NOMO-1 treated with dmso at 0.1 percent for 144 hours (cell line): Measurements from ENCODE around the gene ETFA.
A peak's percentile ranks its signal among the peaks of the same experiment; 100 is the strongest.

Source experiments
- DNase-seq: peaks from one replicate; lab custom pipeline; 2025; ENCODE audit not compliant: unreplicated experiment; lab: John Stamatoyannopoulos, UW

ETFA gene

DNA sequence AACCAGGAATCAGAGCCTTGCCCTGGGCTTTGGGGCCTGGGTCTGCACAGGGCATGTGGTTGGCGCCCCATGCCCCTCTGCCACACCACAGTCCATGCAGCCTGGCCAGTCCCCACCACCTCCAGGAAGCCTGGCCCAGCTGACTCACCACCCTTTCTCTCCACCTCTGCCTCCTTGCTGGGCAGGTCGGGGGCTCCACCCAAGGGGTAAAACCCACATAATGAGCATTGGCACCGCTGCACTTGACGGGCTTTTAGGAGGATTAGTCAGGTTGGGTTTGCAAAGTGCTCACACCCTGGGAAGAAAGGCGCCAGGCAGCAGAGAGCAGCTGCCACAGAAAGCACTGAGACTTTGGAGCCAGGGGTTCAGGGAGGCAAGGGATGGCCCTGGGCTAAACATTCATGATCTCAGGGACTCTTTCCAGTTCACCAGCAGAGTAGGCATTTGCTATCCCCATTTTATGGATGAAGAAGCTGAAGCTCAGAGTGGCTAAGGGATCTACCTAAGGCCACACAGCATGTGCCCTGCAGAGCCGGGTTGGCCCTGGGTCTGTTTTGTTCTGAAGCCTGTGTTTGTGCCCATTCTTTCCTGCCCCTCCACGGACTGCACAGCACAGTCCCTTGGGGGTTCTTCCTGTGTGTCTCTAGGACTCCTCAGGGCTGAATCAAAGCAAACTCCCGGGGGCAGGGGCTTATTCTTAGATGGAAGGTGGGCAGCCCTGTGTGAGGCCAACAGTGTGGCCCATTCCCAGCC is 113.4 kb downstream of the ETFA start:
- no peak for DNase-seq

DNA sequence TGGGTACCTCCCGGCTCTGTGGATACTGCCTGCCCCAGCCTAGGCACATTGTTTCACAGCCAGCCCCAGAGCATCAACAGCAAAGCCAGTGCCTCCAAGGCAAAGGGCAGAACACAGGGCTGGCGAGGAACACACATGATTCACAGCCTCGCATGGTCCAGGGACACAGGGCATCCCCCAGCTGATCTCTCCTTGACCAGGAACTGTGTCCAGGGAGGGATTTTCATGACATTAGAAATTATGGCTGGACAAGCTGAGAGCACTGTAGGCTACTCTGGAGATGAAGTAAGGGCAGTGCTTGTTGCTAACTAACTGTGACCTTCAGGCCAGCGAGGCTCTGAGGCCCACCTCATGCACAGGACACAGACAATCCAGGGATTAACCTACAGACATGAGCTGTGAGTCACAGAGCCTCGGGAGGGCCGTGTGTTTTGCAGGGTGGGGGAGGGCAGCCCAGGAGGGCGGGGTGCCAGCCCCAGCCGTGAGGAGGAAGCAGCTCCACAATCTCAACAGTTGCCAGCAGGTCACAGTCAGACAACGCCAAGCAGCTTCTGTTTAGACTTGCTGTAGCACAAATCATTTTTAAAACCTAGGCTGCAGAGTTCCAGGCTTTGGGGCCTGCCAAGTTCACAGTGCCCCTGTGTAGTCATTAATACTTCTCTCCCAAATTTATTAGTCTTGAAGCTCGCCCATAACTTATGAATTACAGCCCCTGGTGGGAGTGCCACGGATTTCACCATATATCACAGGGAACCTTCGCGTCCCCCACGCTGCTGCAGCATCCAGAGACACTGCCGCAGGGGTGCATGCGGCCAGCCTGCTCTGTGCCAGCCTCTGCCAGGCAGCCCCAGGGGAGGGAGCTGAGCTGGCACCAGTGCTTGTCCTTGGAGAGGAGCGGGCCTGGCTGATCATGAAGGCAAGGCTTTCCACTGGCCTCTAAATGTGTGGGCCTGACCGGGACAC is 114.7 kb downstream of the ETFA start:
- peak; percentile 76 for DNase-seq

DNA sequence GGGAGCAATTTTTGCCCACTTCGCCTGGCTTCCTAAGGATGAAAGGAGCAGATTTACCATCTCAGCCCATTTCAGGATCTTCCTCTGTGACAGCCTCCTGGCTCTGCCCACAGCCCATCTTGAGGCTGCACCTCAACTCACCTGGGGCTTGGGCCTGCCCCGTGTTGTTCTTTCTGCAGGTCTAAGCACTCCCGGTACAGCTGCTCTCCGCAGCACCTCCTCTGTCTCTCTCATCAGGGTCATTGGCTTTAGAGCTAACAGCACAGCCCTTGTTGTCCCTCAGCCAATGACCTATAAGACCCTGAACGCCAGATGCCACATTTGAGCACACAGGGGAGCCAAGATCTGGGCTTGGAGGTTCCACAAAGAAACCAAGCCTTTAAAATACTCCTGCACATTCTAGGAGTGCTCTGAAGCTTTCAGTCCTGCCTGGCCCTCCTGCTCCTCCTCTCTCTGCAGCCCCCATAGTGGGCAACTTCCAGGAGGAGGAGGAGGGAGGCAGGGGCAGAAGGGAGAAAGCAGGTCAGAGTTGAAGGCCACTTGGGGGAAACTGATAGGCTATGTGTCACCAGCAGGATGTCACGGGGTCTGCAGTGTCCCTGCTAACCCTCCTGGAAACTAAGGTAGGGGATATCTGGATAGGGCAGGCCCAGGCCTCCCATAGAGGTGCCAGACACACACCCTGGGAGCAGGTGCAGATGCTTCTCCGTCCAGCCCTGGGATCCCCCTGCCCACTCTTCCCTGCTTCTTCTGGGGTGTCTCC is 115.6 kb downstream of the ETFA start:
- no peak for DNase-seq

DNA sequence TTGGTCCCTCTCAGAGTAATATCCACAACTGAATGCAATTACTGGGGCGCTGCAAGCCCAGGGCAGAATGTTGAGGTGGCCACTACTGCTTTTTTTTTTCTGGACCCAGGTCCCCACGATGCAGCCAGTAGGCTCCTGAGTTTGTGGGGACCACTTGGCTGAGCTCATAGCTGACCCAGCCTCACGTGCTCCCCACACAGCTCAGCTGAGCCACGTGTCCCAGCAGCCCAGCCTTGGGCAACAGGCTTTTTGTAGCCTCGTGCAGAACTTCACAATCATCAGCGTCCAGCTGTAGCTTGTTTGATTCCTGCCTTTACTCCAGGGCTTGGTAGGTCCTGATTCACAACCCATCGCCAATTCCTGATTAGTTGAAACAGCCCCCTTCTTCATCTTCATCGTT is 117.3 kb downstream of the ETFA start:
- no peak for DNase-seq

DNA sequence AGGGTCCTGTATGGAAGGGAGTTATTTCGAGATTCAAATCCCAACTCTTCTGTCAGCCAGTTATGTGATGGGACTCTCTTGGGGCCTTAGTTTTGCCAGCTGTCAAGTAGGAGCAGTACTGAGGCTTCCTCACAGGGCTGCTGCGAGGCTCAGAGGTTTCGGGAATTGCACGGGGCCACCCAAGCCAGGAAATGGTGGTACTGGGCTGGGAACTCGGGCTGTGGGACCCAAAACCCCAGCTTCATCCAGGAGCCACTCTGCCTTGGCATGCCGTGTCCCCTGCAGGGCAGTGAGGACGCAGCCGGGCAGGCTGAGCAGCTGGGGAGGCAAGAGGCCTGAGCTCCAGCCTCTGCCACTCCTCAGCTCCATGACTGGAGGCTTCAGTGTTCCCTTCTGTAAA is 118.6 kb downstream of the ETFA start:
- no peak for DNase-seq

DNA sequence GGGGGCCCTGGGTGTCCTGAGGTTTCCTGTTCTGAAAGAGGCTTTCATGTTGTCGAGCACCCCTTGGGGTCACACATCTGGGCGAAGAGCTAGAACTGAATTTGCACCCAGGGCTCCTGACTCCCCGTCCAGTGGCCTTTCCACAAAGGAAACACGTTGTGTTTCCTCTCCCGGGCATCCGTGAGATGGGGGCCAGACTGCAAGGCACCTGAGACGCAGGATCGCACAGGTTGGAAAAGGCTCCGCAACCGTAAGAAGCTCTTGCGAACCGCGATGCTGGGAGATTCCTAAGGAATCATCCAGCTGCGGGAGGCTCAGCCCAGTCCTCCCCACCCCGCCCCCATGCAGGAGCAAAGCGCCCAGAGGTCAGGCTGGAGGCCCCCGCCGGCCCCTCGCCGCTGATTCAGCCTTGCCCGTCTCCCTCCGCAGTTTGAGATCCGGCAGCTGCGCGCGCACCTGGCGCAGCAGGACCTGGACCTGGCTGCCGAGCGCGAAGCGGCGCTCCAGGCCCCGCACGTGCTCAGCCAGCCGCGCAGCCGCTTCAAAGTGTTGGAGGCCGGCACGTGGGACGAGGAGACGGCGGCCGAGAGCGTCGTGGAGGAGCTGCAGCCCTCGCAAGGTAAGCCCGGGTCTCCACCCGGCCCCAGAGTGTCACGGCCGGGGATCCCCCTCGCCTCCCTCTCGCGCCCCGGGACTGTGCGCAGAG is 119.6 kb downstream of the ETFA start:
- no peak for DNase-seq

DNA sequence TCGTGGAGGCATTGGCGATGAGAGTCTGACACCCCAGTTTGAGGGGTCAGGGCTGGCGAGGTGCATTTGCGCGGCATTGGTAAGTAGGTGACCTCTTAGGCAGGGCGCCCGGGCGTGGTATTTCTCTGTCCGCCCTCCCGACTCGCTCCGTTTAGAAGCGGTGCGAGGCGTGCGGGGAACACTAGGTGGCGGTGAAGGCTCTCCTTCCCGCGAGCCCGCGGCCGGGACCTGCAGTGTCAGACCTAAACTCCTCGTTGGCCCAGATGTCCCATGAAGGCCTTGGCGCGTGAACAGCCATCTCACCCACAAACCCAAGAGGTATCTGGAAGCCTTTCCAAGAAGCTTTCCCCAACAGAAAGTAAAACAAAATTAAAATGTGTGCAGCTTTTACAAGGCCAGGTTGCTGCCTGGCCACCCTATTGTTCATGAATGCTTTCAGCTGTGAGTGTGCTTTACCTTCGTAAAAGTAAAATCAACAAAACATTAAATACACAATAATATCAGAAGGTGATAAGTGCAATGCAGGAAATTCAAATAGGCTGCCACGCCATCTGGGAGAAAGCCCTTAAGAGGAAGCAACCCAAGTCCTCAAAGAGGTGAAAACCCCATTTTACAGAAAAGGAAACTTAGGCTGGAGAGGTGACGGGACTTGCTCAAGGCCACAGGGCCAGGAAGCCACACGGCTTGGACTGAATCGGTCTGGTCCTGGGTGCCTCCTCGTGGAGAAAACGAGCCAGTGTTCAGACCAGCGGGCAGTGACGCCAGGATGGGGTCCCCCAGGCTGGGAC is 120.3 kb downstream of the ETFA start:
- peak; percentile 42 for DNase-seq

DNA sequence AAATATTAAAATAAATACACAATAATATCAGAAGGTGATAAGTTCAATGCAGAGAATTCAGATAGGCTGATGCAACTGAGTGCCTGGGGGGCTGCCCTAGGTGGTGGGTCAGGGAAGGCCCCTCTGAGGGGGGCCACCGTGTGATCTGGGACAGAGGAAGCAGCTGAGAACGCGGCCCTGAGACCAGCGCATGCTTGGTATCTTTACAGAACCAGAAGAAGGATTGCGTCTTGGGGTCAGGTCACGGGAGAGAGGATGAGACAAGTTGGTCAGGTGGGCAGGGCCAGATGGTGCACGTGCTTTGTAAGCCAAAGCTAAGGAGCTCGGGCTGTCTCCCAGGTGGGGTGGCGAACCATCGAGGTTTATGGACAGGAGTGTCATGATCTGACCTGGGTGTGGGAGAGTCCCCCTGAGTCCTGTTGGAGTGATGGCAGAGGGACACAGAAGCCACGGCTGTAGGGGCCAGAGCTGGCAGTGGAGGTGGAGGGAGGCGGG is 121.2 kb downstream of the ETFA start:
- no peak for DNase-seq

DNA sequence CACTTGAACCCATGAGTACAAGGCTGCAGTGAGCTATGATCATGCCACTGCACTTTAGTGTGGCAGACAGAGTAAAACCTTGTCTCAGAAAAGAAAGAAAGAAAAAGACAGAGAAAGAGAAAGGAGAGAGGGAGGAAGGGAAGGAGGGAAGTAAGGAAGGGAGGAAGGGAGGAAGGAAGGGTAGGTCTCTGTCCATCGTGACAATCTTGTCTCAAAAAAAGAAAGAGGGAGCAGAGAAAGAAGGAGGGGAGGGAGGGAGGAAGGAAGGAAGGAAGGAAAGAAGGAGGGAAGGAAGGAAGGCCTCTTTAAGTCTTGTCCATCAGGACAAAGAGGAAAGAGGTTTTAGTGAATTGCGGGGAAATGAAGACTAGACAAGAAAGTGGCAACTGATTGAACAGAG is 122.2 kb downstream of the ETFA start:
- DNase-seq = no peak

DNA sequence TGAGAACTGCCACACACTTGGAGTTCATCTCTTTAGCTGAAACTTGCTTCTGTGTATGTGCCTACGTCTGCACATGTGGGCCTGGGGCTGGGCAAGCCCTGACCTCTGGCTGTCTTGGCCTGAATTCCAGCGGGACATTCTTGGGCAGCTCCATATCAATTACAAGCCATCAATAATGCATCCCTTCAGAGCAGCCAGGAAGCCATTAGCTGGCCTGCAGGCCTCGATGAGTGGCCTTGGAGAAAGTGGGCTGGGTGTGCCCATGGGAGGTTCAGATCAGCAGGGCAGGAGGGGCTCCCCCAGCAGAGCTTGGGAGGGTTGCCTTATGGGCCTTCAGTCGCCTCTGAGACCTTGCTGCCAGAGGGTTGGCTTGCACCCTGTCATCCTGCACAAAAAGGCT is 124.1 kb downstream of the ETFA start:
- DNase-seq = no peak

DNA sequence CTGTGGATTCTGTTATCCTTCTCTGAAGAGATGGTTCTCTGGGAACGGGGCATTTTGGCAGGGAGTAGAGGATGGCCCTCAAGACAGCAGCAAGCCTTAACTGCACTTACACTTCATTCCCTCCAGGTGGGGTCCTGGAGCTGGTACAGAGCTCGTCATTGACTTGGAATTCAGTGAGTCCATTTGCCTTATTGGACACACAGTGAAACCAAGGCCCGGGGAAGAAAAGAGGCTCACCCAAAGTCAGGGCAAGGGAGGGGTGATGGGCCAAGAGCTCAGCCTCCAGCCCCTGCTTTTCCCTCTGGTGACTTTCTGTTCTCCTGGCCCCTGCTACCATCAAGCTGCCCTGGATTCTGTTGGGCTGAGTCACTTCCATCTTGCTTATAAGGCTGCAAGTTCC is 125.6 kb downstream of the ETFA start:
- no peak for DNase-seq

DNA sequence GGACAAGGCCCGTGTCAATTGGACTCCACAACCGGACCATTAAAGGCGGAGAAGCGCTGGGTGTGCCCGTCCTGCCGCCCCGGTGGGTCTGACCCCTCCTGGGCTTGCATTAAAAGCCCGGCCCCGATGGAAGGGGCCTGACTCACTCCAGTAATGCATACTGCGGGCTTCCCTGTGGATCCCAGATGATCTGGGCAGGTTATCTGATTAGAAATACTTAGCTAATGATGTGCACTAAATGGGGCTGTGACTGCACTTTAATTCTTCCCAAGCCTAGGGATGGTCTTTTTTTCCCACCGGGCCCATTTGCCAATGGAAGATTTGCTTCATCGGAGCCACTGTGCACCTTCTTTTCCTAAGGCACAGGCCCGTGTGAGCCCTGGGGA is 126.6 kb downstream of the ETFA start:
- DNase-seq = no peak

DNA sequence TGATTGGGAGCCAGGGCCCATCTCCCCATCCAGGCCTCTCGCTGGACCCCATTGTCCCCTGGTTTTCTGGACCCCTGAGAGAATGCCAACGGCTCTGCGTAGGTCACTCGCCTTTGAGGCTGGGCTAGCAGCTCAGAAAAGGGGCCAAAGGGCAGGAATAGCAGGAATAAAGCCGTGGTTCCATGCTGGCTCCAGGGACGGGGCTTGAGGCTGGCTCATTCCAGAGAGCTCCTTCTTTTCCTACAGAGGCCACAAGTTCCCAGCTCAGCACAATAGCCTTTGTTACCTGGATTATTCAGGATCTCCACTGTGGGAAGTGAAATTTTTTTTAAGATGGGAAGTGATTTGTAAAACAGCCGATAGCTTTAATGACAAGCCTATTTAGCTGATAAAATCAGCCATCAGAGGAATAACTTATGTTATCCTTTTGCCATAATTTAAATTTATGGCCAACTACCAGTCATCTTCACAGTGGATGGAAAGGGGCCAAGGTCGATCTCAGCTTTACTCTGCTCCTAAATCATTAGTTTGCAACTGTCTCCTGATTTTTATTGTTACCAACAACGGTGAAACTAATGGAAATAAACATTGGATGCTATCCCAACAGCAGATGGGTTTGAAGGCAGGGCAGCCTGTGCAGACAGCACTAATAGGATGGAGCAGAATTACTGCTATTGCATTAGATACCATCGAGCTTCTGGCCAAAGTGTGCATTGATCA is 127.2 kb downstream of the ETFA start:
- DNase-seq = no peak

DNA sequence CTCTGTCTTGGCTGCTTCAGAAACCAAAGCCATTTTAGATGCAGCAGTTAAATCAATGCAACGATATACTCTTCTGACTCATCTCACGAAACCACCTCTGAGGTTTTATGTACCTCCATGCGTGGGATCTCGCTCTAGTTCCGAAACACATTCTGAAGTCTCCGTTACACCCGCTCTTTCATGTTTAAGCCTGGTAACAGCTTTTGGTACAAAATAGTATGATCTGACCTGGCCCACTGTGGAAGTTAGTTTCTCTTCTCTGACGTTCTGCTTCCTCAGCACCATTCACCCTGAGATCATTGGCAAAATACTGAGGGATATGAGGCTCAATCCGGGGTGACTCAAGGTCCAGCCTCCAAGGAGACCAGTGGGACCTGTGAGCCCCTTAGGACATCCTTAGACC is 129.6 kb downstream of the ETFA start:
- DNase-seq = no peak

DNA sequence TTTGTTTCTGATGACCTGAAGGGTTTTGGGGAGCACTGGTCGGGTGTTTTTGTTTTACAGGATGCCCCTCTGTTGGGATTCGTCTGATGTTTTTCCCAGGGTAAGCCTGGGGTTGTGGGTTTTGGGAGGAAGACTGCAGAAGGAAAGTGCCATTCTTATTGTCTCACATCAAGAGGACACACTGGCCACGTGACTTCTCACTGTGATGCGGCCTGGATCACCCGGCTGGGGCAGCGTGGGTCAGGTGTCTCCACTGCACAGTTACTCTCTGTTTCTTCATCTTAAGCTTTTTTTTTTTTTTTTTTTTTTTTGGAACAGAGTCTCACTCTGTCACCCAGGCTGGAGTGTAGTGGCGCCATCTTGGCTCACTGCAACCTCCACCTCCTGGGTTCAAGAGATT is 130.9 kb downstream of the ETFA start:
- DNase-seq = no peak

DNA sequence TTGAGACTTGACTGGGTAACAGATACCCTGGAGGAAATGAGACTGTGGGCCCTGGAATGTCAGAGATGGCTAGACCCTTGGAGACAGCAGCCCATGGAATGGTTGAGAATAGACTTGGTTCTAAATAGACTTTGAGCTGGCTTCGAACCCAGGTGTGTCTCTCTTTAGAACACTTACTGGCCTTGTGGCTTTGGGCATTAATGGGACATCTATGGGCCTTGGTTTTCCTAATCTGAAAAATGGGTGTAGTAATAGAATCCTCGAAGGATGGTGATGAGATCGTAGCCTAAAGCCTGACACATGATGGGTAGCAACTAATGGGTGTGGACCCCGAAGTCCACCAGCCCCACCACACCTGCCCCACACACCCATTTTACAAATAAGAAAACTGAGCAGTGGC is 132.2 kb downstream of the ETFA start:
- DNase-seq = no peak

DNA sequence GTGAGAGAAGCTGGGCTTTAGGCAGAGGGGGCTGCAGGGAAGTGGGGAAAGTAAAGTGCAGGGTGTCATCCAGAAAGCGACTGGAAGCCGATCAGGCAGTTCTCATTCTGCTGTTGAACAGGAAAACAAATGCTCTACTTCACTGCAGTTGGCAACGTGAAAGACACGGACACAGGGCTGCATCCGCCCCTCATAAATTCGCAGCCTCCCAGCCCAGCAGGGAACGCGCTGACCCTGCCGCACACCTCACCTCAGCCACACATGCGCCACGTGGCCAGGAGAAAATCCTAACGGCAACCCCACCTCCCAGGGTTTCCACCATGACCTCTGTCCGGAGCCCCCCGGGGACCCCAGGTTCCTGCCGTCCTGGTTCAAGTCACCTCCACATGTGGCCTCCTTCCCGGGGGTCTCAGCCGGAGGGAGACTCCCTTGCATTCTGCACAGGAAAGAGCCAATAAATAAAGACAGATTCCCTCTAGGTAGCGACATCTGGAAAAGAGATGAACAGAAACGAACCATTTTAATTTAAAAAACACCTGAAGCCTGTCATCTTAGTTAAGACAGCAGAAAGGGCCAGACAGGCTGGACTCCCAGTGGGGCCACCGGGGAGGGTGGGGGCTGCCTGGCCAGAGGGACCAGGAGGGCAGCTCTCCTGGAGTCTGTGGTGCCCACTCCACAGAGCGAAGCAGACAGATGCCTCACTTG is 132.8 kb downstream of the ETFA start:
- no peak for DNase-seq

DNA sequence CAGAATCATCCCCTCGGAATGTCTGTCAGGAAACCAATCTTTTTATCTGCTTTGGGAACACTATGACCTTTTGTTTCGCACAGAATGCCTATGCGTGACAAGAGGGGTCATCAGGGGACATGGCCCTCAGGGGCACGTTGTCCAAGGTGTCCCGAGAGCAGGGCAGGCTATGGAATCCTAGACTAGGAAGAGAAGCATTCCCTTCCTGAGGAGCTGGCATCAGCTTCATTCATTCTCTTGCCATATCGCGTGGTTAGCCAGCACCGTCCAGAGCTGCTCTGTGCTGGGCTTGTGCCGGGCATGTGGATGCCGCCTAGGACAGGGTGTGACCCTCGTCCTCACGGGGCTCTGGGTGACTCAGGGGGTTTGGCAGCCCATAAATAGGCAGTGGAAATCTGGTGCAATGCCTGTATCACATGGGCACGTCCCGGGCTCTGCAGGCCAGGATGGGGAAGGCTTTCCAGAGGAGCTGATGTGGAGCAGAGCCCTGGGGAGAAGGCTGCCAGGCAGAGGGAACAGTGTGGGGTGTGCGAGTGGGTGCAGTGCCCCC is 133.7 kb downstream of the ETFA start:
- DNase-seq = no peak
